HG03575 (cell line): ENCODE results near the gene S100A16.
"Not testable (repeated sequence)": the region's sequence is repeated elsewhere in the genome, so short reads cannot be mapped to it uniquely, and the experiment has no call there.

Source experiments
- ATAC-seq: cut with Tn5 transposase; IDR thresholded peaks from one replicate; pipeline ENCODE4 v1.9.1; 2021; ENCODE audit not compliant: unreplicated experiment, insufficient number of reproducible peaks, low FRiP score; ENCODE audit errors: extremely low read depth

Gene S100A16

DNA sequence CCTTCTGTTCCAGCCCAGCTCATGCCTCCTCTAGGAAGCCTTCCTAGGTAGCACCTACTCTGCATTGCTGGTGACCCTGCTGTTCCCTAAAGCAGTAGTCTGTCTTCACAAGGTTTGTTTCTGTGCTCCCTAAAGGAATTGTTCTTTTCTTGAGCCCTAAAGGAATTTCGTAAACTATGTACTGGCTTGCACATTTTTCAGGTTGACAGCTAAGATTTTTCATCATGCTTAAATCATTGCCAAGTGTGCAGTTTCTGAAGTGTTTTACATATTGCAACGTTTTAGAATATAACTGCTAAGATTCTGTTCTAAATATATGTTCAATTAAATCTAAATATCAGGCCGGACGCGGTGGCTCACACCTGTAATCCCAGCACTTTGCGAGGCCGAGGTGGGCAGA lies 13.1 kb downstream of the S100A16 start:
- ATAC-seq = no peak

DNA sequence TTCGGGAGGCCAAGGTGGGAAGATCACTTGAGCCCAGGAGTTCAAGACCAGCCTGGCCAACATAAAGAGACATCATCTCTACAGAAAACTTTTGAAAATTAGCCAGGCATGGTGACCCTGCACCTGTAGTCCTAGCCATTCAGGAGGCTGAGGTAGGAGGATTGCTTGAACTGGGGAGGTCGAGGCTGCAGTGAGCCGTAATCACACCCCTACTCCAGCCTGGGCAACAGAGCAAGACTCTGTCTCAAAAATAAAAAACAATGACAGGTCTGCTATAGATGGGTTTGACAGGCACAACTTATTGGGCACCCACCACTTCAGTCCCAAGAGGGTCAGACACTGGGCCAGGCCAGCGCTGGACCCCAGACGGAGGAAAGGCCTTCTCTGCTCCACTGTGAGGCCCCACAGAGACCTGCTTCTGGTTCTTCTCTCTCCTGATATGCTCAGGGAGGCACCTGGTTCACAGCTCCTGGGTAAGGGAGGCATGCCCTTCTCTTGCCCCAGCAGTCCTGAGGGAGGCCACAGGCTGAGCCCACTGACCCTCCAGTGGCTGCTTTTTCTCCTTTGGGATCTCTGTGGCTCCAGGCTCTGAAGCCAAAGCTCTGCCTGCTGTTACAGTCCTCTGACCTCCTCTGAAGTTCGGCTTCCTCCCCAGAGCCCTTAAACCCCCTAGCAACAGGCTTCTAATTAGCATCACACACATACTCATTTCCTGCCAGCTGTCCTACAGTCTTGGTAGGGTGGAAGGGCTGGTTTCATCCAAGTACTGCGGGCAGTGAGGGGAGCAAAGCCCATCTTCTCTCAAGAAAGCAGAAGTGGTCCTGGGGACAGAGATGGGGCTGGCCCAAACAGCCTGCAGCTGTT lies 14.4 kb downstream of the S100A16 start:
- ATAC-seq = peak; percentile 94

DNA sequence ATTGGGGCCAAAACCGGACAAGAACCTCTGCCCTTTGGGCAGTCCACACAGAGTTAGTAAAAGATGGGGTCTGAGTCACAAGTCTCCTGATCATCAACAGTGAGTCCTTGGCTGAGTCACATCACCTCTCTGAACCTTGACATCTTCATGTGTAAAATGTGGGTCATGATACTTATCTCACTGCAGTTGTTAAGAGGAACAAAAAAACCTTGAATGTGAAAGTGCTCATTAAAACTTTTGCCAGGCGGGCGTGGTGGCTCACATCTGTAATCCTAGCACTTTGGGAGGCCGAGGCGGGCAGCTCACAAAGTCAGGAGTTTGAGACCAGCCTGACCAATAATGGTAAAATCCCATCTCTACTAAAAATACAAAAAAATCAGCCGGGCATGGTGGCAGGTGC lies 15.7 kb downstream of the S100A16 start:
- ATAC-seq = no peak

DNA sequence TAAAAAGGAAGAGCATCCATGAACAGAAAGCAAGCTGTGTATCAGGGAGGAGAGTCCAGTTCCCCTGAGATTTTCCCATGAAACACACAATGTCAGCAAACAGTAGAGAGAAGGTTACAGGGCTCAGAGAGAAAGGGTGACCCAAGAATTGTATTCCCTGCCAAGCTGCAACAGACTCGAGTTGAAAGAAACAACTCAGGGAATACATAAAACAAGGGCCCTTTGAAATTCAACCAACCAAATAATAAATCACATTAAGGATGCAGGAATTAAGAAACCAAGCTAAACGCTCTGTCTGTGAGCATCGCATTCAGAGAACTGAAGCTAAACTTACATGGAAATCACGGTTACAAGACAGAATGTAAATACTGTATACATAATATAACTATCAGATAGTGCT lies 20.2 kb downstream of the S100A16 start:
- no peak for ATAC-seq

DNA sequence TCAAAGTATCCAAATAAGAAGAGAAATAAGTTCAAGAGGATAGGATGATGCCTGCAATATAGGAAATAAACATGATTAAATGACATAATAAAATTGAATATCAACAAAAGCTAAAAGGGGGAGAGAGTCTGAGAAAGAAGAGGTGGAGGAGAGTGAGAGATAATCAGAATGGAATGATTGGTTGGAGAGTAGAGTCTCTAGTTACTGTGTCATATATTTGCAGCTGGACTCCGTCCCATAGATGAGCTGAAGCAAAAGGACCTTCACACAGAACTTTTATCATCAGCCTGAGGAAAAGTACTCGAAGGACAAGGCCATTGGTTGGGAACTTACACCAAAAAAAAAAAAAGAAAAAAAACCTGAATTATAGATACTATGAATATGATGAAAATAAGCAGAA lies 24.5 kb downstream of the S100A16 start:
- ATAC-seq = no peak

DNA sequence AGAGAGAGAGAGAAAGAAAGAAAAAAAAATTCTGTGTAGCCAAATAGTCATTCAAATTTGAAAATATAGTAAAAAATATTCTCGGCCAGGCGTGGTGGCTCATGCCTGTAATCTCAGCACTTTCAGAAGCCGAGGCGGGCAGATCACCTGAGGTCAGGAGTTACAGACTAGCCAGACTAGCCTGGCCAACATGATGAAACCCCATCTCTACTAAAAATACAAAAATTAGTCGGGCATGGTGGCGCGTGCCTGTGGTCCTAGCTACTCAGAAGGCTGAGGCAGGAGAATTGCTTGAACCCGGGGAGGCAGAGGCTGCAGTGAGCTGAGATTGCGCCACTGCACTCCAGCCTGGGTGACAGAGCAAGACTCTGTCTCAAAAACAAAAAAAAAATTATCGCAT lies 24.9 kb downstream of the S100A16 start:
- not testable (repeated sequence) for ATAC-seq

DNA sequence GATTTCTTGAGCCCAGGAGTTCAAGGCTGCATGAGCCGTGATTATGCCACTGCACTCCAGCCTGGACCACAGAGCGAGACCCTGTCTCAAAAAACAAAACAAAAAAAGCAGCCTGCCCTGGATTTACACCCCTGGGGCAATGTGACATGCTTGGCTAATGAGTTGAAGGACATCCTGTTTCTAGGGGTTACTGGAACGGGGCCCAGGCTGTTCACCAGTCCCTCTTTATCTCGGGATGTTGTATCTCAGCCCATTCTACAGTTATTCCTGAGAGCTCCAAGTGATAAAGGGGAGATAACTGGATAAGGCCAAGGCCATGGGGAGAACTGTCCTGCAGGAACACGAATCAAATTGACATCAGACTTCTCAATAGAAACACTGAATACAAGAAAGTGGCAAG lies 25.6 kb downstream of the S100A16 start:
- no peak for ATAC-seq

DNA sequence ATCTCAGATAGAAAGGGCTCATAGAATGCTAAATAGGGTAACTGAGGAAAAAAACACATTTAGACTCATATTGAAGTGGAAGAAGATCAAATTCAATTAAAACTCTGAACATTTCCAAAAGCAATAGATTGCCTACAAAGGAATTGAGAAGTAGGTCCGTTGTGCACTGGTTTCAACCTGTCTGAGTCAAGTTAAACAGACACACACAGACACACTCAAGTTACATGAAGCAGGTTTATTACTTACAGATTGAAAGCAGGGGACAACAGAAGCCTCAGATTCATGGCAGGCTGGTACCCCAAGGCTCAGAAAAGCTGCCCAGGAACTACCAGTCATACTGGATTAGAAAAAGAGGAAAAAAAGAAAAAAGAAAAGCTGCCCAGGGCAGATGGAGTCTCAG lies 26.6 kb downstream of the S100A16 start:
- ATAC-seq = no peak

DNA sequence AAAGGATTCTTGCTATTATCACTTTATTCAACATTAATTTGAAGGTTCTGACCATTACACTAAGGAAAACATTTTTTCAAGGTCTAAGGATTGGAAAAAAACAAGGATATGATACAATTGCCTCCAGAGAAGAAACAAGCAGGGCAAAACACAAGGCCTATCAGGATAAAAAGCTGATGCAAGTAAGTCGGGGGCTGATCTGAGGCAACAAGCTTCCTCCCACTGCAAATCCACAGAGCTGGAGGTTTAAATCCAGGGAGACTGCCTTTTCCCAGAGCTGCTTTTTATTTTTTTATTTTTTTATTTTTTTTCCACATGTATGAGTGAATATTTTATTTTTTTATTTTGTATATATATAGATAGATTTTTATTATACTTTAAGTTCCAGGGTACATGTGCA lies 27.9 kb downstream of the S100A16 start:
- ATAC-seq = no peak

DNA sequence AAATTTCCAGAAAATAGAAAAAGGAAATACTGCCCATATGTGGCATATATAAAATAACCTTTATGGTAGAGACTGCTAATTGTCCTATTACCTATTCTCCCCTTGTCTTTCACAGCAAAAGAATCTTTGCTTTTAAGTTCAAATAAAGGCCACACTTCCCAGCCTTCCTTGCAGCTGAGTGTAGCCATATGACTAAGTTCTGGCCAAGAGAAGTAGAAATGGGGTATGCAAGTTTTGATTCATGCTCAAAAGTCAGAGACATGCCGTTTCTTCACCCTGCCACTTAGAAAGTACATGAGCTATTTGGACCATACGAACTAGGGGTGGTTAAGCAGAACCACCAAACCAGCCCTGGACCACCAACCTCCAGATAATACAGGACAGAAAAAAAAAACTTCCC lies 29.0 kb downstream of the S100A16 start:
- no peak for ATAC-seq

DNA sequence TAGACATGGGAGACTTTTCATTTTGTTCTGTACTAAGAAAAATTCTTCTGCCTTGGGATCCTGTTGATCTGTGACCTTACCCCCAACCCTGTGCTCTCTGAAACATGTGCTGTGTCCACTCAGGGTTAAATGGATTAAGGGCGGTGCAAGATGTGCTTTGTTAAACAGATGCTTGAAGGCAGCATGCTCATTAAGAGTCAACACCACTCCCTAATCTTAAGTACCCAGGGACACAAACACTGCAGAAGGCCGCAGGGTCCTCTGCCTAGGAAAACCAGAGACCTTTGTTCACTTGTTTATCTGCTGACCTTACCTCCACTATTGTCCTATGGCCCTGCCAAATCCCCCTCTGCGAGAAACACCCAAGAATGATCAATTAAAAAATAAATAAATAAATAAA lies 29.4 kb downstream of the S100A16 start:
- ATAC-seq = not testable (repeated sequence)

DNA sequence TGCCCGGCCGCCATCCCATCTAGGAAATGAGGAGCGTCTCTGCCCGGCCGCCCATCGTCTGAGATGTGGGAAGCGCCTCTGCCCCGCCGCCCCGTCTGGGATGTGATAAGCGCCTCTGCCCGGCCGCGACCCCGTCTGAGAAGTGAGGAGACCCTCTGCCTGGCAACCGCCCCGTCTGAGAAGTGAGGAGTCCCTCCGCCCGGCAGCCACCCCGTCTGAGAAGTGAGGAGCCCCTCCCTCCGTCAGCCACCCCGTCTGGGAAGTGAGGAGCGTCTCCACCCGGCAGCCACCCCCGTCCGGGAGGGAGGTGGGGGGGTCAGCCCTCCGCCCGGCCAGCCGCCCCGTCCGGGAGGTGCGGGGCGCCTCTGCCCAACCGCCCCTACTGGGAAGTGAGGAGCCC lies 30.1 kb downstream of the S100A16 start:
- not testable (repeated sequence) for ATAC-seq

DNA sequence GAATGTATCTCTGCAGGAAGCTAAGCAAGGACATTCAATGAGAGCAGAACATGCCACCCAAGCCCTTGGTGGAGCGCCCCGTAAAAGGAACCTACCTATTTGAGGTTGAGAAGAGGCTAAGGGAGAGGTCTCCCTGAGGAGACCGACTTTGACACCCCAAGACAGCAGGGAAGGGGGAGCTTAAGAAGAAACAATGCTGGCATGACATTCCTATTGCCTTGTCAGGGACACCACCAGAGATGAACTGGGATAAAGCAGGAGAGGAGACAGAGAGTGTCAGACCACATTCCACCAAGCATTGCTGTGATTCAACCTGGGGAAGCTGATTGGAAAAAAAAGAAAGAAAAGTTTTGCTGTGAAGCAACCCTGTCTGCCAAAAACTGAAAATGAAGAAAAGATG lies 34.0 kb downstream of the S100A16 start:
- no peak for ATAC-seq

DNA sequence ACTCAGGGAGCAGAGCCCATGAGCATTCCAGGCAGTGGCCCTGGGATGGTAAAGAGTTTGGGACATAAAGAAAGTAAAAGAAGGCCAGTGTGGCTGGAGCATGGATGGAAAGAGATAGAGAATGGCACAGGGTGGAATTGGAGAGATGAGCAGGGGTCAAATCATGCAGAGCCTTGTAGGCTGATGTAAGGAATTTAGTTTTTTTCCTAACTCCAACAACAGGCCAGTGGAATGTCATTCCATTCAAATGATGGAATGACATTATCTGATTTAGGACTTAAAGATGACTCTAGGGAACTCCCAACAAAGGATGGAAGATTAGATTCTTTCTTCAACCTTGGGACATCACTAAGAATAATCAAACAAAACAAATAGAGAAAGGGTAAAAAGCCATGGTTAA lies 34.4 kb downstream of the S100A16 start:
- ATAC-seq = no peak

DNA sequence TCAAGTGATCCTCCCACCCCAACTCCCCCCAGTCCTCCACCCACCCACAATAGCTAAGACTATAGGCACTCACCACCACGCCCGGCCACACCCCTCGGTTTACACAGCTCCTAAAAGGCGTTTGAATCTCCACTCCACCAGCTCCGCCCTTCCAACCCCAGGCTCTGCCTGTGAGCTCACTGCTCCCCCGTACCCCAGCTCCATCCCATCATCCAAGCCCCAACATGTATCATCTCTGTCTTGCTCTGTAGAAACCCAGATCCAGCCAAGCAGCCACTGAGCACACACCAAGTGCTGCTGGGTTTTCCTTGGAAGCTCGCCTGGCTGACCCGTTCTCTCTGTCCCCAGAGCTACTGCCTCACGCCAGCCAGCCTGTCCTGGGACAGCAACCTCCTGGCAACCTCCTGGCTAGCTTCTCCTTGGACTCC lies 35.3 kb downstream of the S100A16 start:
- ATAC-seq = no peak

DNA sequence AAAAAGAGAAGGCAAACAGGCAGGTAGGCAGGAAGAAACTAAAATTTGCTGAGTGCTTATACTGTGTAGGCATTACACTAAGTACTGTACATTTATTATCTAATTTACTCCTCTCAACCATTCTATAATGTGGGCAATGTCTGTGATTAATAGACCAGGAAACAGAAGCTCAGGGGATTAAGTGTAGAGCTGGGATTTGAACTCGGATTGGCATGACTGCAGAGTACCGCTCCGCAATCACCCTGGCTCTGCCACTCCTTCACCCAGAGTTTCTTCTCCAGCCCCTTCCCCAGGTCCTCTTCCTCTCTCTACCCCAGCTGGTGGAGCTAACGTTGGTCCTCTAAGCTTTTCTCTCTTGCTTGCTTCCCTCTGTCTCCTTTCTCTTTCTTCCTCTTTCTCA lies 35.8 kb downstream of the S100A16 start:
- no peak for ATAC-seq

DNA sequence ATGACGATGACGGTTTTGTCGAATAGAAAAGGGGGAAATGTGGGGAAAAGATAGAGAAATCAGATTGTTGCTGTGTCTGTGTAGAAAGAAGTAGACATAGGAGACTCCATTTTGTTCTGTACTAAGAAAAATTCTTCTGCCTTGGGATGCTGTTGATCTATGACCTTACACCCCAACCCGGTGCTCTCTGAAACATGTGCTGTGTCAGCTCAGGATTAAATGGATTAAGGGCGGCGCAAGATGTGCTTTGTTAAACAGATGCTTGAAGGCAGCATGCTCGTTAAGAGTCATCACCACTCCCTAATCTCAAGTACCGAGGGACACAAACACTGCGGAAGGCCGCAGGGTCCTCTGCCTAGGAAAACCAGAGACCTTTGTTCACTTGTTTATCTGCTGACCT lies 37.4 kb downstream of the S100A16 start:
- not testable (repeated sequence) for ATAC-seq

DNA sequence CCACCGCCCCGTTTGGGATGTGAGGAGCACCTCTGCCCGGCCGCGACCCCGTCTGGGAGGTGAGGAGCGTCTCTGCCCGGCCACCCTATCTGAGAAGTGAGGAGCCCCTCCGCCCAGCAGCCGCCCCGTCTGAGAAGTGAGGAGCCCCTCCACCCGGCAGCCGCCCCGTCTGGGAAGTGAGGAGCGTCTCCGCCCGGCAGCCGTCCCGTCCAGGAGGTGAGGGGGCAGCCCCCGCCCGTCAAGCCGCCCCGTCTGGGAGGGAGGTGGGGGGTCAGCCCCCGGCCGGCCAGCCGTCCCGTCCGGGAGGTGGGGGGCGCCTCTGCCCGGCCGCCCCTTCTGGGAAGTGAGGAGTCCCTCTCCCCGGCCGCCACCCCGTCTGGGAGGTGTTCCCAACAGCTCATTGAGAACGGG lies 37.9 kb downstream of the S100A16 start:
- not testable (repeated sequence) for ATAC-seq

DNA sequence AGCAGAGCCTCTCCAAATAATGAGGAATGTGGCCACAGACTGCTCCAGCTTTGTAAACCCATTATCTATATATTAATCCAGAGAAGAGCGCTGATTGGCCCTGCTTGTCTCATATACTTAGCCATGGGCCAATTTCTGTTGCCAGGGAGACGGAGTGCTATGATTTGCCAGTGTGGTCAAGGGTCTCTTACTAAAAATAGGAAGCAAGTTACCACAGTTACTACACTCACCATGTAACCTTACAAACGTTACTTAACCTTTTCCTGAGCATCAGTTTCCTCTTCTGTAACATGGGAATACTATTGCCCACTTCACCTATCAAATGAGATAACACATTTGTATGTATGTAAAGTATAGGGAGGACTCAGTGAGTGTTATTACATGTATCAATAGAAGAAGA lies 39.6 kb downstream of the S100A16 start:
- ATAC-seq = no peak

DNA sequence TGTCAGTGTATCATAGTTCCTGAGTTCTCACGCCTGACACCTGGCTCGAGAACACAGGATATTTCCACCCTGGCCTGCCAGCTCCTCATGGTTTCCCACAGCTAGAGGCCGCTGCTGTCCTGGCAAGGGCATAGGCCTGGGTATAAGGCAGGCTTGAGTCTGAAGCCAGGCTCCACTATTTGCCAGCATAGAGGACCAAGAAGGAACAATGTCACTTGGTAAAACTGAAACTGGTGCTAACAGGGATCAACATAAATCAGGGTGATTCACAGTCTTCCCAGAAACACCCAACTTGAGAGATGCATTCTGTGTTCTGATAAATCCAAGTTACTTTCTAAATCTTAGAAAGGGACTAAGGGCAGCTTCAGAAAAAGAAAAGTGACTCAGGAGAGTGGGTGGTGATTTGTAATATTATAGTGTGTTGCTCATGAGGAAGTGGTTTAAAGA lies 40.3 kb downstream of the S100A16 start:
- ATAC-seq = no peak

DNA sequence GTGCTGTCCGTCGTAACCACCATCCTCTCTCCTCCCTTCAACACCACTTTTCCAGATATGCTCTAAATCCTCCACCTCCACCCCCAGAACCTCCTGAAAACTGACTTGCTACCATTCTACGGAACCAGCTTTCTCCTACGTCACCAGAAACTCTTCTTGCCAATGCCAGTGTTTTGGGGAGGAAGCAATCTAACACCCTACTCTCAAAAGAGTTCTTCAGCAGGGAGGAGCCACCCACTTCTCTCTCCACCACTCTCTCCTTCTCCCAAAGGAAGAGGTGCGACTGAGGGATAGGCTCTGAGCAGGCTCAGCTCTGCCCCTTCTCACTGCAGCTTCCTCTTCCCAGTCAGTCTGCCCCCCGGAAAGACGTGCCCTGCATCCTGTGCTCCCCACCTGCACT lies 41.2 kb downstream of the S100A16 start:
- ATAC-seq = no peak
